K562 treated with DMSO at 1 percent for 12 hours (cell line): ENCODE measurements around the gene KPNA1. TPM values are rescaled to one million over a fixed set of nuclear protein-coding genes. Genes with fewer than 3 reads are reported as not detected.

Source experiments
- total RNA-seq: library from RNA; unstranded; fragments of 300-600 nt; gene quantifications from 2 replicates; pipeline ENCODE4 v1.2.3, GENCODE V29; 2022; ENCODE audit not compliant: insufficient read depth

Gene KPNA1
- 5.8 and 20.9 TPM in 2 replicates for total RNA-seq

GRCh38 chr3:122514123-122515019, at the start of gene KPNA1:
Gene KPNA1, minus strand, starts transcription at chr3:122514939. Its CDS starts 18,374 bp downstream, at chr3:122496565.

GRCh38 chr3:122564155-122564912, 49.6 kb upstream of the KPNA1 start, which contains the start of the genes DTX3L and PARP9:
Gene DTX3L, plus strand, starts transcription at chr3:122564338. Its CDS starts 89 bp downstream, at chr3:122564427.
Gene PARP9, minus strand, starts transcription at chr3:122564300. Its CDS starts 4,680 bp downstream, at chr3:122559620.

GRCh38 chr3:122415762-122416654, 98.7 kb downstream of the KPNA1 start, which contains the start of gene WDR5B:
Gene WDR5B, minus strand, starts transcription at chr3:122416062. Its CDS starts 534 bp downstream, at chr3:122415528.

GRCh38 chr3:122383771-122384697, 130.7 kb downstream of the KPNA1 start, which contains the start of gene FAM162A:
Gene FAM162A, plus strand, starts transcription at chr3:122384182. Its CDS starts 84 bp downstream, at chr3:122384266.

GRCh38 chr3:122382888-122383666, 131.7 kb downstream of the KPNA1 start, which contains the start of gene MIX23:
Gene MIX23, minus strand, starts transcription at chr3:122383231. Its CDS starts 7 bp downstream, at chr3:122383224.

Other genes with a start within 250 kb of the KPNA1 start
- 7.8 and 8.8 TPM in 2 replicates for gene CSTA, start 189.7 kb downstream of the KPNA1 start, total RNA-seq
- gene MIX23, start 131.7 kb downstream of the KPNA1 start, total RNA-seq: 12.4 and 24.3 TPM in 2 replicates
- gene FAM162A, start 130.8 kb downstream of the KPNA1 start, total RNA-seq: 9.9 and 23.0 TPM in 2 replicates
- gene WDR5B, start 98.9 kb downstream of the KPNA1 start, total RNA-seq: 0.96 and 3.2 TPM in 2 replicates
- 4.0 and 7.8 TPM in 2 replicates for gene PARP9, start 49.4 kb upstream of the KPNA1 start, total RNA-seq
- 2.3 and 11.3 TPM in 2 replicates for gene DTX3L, start 49.4 kb upstream of the KPNA1 start, total RNA-seq
- 0.28 TPM in 1 of 2 replicates, not detected in the other for gene PARP15, start 62.7 kb upstream of the KPNA1 start, total RNA-seq
- 5.9 and 23.7 TPM in 2 replicates for gene PARP14, start 165.9 kb upstream of the KPNA1 start, total RNA-seq